Endothelial cell of umbilical vein (primary cell): ENCODE results near the gene SPA17. TPM values are rescaled to one million over a fixed set of nuclear protein-coding genes. Genes with fewer than 3 reads are reported as not detected.

Experiments
- BruUV-seq: library from RNA; stranded (reverse); fragments of 400-500 nt; replicated peaks from 2 replicates; lab custom pipeline; 2021; lab: Mats Ljungman, UMichigan
- CTCF ChIA-PET: fragments of 300-600, 350-600 bp; sonication (Branson Sonifier 250); formaldehyde crosslinking; loops from one replicate; lab custom pipeline; 2021; ENCODE audit warnings: antibody characterized with exemption, inconsistent platforms; lab: Charles Lee
- POLR2A ChIA-PET: fragments of 300-600, 350-600 bp; sonication (Branson Sonifier 250); formaldehyde crosslinking; loops from one replicate; lab custom pipeline; 2021; ENCODE audit warnings: antibody characterized with exemption, inconsistent platforms; lab: Charles Lee
- DNase-seq: peaks from one replicate; pipeline ENCODE4 v3.0.0-alpha.2; 2011; ENCODE audit warnings: low read depth, low spot score
- FAIRE-seq: peaks from 2 replicates; lab custom pipeline; 2011; peaks lifted over from hg19 to GRCh38; lab: Jason Lieb, UNC
- H2AFZ ChIP-seq: 2 replicates; pipeline ENCODE4 v1.6.0; 2012; ENCODE audit warnings: low read depth, low read length, control low read depth, inconsistent platforms
- H3K27ac ChIP-seq: 2 replicates; pipeline ENCODE4 v1.5.1; 2011; ENCODE audit warnings: low read depth, mild to moderate bottlenecking, control low read depth, low read length, moderate library complexity; ENCODE audit not compliant: insufficient read depth
- H3K27me3 ChIP-seq, 2 experiments: 2 replicates each; pipeline versions ENCODE4 v1.6.0 to v1.6.1; 2011; ENCODE audit warnings: low read length in 2 of 2, mixed read lengths in 1 of 2; ENCODE audit not compliant: control insufficient read depth in 2 of 2, insufficient read depth in 2 of 2
- H3K36me3 ChIP-seq, 2 experiments: 2 replicates in 1 of 2; 3 replicates in 1 of 2; pipeline ENCODE4 v1.5.1; 2011; ENCODE audit warnings: low read length in 2 of 2, mild to moderate bottlenecking in 1 of 2, moderate library complexity in 1 of 2; ENCODE audit not compliant: control insufficient read depth in 2 of 2, insufficient read depth in 2 of 2; ENCODE audit errors: extremely low read depth in 1 of 2
- H3K4me1 ChIP-seq: 3 replicates; pipeline ENCODE4 v1.5.1; 2011; ENCODE audit warnings: mild to moderate bottlenecking, low read length; ENCODE audit not compliant: control insufficient read depth, insufficient read depth; ENCODE audit errors: extremely low read depth
- H3K4me2 ChIP-seq: 2 replicates; pipeline ENCODE4 v1.6.1; 2011; ENCODE audit warnings: low read length, control low read depth, mixed read lengths; ENCODE audit not compliant: insufficient read depth
- H3K4me3 ChIP-seq, 3 experiments: fragments of 200-600 bp in 1 of 3; sonication (generic), shearing (Covaris generic) in 1 of 3; replicated peaks in 1 of 3; 2 replicates each; pipeline ENCODE4 v1.5.1; 2011 to 2016; ENCODE audit warnings: control low read depth in 3 of 3, low read length in 3 of 3, mild to moderate bottlenecking in 2 of 3, inconsistent platforms in 1 of 3, low read depth in 1 of 3, moderate library complexity in 1 of 3; ENCODE audit not compliant: insufficient read depth in 1 of 3
- H3K79me2 ChIP-seq: 2 replicates; pipeline ENCODE4 v1.6.0; 2012; ENCODE audit warnings: low read length, inconsistent platforms; ENCODE audit not compliant: control insufficient read depth, insufficient read depth
- H3K9ac ChIP-seq: replicated peaks from 2 replicates; pipeline ENCODE3; 2011; ENCODE audit warnings: low read length, control low read depth; ENCODE audit not compliant: insufficient read depth; ENCODE audit errors: extremely low read depth
- H3K9me1 ChIP-seq: replicated peaks from 3 replicates; pipeline ENCODE4 v1.6.0; 2011; ENCODE audit warnings: mild to moderate bottlenecking, low read length; ENCODE audit not compliant: control insufficient read depth, insufficient read depth; ENCODE audit errors: extremely low read depth
- H3K9me3 ChIP-seq: replicated peaks from 2 replicates; pipeline ENCODE4 v1.5.1; 2012; ENCODE audit warnings: low read length, inconsistent platforms; ENCODE audit not compliant: control insufficient read depth, insufficient read depth
- H4K20me1 ChIP-seq: replicated peaks from 2 replicates; pipeline ENCODE3; 2011; ENCODE audit warnings: mild to moderate bottlenecking, low read length; ENCODE audit not compliant: control insufficient read depth, insufficient read depth; ENCODE audit errors: extremely low read depth
- CTCF ChIP-seq, 2 donors: IDR thresholded peaks; 1 replicate in 1 of 2; 2 replicates in 1 of 2; pipeline ENCODE4 v1.5.1; 2011; ENCODE audit warnings: low read length in 2 of 2, mild to moderate bottlenecking in 2 of 2, moderate library complexity in 2 of 2, control low read depth in 1 of 2, inconsistent platforms in 1 of 2, low read depth in 1 of 2; ENCODE audit not compliant: insufficient read depth in 1 of 2; ENCODE audit errors: extremely low read depth in 1 of 2
- EZH2 ChIP-seq: IDR thresholded peaks from 2 replicates; pipeline ENCODE4 v1.6.1; 2012; ENCODE audit warnings: borderline replicate concordance, low read depth, mild to moderate bottlenecking, moderate library complexity, low read length, inconsistent platforms; ENCODE audit not compliant: severe bottlenecking
- FOS ChIP-seq: IDR thresholded peaks from 2 replicates; pipeline ENCODE4 v1.6.1; 2011; ENCODE audit warnings: mild to moderate bottlenecking, low read length, moderate library complexity, borderline replicate concordance; ENCODE audit not compliant: insufficient read depth
- GATA2 ChIP-seq: IDR thresholded peaks from 2 replicates; pipeline ENCODE4 v1.7.0; 2011; ENCODE audit warnings: low read depth, mild to moderate bottlenecking, moderate library complexity, mixed read lengths, low read length; ENCODE audit not compliant: insufficient read length, insufficient read depth
- JUN ChIP-seq: IDR thresholded peaks from 2 replicates; pipeline ENCODE4 v1.6.1; 2011; ENCODE audit warnings: borderline replicate concordance, low read depth; ENCODE audit not compliant: insufficient read length, insufficient read depth
- MAX ChIP-seq: IDR thresholded peaks from 2 replicates; pipeline ENCODE4 v1.6.1; 2011; ENCODE audit not compliant: insufficient read depth, insufficient read length
- MYC ChIP-seq: IDR thresholded peaks from one replicate; pipeline ENCODE4 v1.6.1; 2011; ENCODE audit warnings: mild to moderate bottlenecking, low read depth, low read length
- POLR2A ChIP-seq: IDR thresholded peaks from 2 replicates; pipeline ENCODE4 v1.6.1; 2012; ENCODE audit warnings: low read depth, mild to moderate bottlenecking, control low read depth, low read length
- POLR2AphosphoS5 ChIP-seq: IDR thresholded peaks from 2 replicates; pipeline ENCODE4 v1.6.1; 2012; ENCODE audit warnings: low read depth, mild to moderate bottlenecking, control low read depth, low read length, moderate library complexity; ENCODE audit not compliant: insufficient read depth
- dilution Hi-C: fragments of 300-500 bp; cut with MboI; formaldehyde crosslinking; loops from one replicate; pipeline ENCODE4 v1.15.0; 2019; ENCODE audit warnings: low sequenced_read_pairs; ENCODE audit not compliant: extremely low pct_ligation_motif_present
- intact Hi-C: fragments of 100-400 bp; cut with micrococcal nuclease; formaldehyde crosslinking; loops from one replicate; pipeline ENCODE4 v1.10.0; 2022
- polyA plus RNA-seq, 4 experiments: library from polyadenylated mRNA; depleted of rRNA in 3 of 4; stranded (reverse) in 3 of 4; unstranded in 1 of 4; fragments of >200 nt; gene quantifications; 2 replicates each; pipeline versions ENCODE4 v1.2.1 to v1.2.3, GENCODE V29; 2011 to 2012; ENCODE audit warnings: missing spikeins in 1 of 4
- total RNA-seq: library from RNA; stranded (reverse); gene quantifications from 2 replicates; pipeline ENCODE4 v1.2.3, GENCODE V29; 2021

SPA17 gene
- total and polyA plus RNA-seq, 2 donors (not counting 3 experiments of a cell fraction or from before 2014, with no cell fraction given), result 3.9 to 4.7 TPM

DNA sequence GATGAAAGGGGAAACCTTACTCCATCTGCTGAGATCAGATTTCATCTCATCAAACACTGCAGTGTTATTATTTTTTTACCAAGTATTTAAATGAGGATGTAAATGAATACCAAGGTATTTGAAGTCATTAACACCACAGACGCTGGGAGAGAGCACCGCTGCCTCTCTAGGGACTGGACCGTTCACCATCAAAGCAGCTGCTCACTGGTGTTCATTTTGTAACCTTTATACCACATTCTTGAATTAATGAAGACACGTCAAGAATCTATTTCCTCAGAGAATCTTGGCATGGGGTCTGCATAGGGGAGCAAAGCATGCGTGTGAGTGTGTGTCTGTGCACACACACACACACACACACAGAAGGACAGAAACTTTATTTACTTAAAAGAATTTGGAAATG lies 15.8 kb upstream of the SPA17 start:
- ChIA-PET POLR2A (no interaction called here), CTCF (interaction anchor here (2.5 kb wide), 1 partner anchor 11 kb away, joined by 11 read pairs; no protein-coding TSS in a partner anchor)
- no peak for TF ChIP-seq JUN
- no peak for TF ChIP-seq POLR2A
- TF ChIP-seq GATA2, result no peak
- TF ChIP-seq POLR2AphosphoS5, result no peak
- TF ChIP-seq CTCF (IDR thresholded peaks at IDR 0.05; ENCODE audit: extremely low read depth in 1 of 2, insufficient read depth in 1 of 2, low read depth in 1 of 2, low read length in 2 of 2), result no peak
- H3K27ac ChIP-seq, result no peak overlapping the region
- H3K36me3 ChIP-seq, result no peaks in the 10 kb centered on the region
- no peak overlapping the region for H3K4me3 ChIP-seq
- no TSS peak for BruUV-seq
- no peak for DNase-seq
- no peaks in the 10 kb centered on the region for H3K9me3 ChIP-seq
- intact Hi-C loops (no loop called here), dilution Hi-C loops (no loop called here)
- no peaks in the 10 kb centered on the region for H3K27me3 ChIP-seq
- no peaks in the 10 kb centered on the region for H3K79me2 ChIP-seq
- H2AFZ ChIP-seq, result no peak overlapping the region
- H3K4me1 ChIP-seq, result no peaks in the 10 kb centered on the region
- no peak overlapping the region for H3K9ac ChIP-seq
- H4K20me1 ChIP-seq, result no peaks in the 10 kb centered on the region
- H3K4me2 ChIP-seq, result no peak overlapping the region
- no peak for FAIRE-seq
- H3K9me1 ChIP-seq, result no peaks in the 10 kb centered on the region

- FAIRE-seq (no peak), DNase-seq (no peak)
Observed at GRCh38 chr11:124658501-124658900, 15.2 kb upstream of the SPA17 start.

More at GRCh38 chr11:124658501-124658900, 15.2 kb upstream of the SPA17 start:
- Histone ChIP-seq H3K4me3 (no peak overlapping the region), H3K27ac (no peak overlapping the region), H3K9me1 (no peaks in the 10 kb centered on the region), H3K9ac (no peak overlapping the region), H3K79me2 (no peaks in the 10 kb centered on the region), H3K27me3 (no peaks in the 10 kb centered on the region), H2AFZ (no peak overlapping the region), H3K9me3 (no peaks in the 10 kb centered on the region), H4K20me1 (no peaks in the 10 kb centered on the region), H3K4me2 (no peak overlapping the region), H3K4me1 (no peaks in the 10 kb centered on the region), H3K36me3 (no peaks in the 10 kb centered on the region)
- dilution Hi-C loops, result no loop called here
- intact Hi-C loops, result no loop called here
- no peak for TF ChIP-seq MAX
- no peak for TF ChIP-seq MYC
- TF ChIP-seq FOS, result no peak
- TF ChIP-seq JUN, result no peak
- no peak for TF ChIP-seq EZH2
- TF ChIP-seq POLR2AphosphoS5, result no peak
- TF ChIP-seq POLR2A, result no peak
- TF ChIP-seq GATA2, result no peak
- ChIA-PET CTCF (interaction anchor here (2.3 to 2.6 kb wide), 2 partner anchors 11 to 14 kb away, joined by 5 to 7 read pairs; no protein-coding TSS in a partner anchor), POLR2A (no interaction called here)
- no TSS peak for BruUV-seq
